ENCODE measurements around the gene SDE2. TPM values are rescaled to one million over a fixed set of nuclear protein-coding genes. Genes with fewer than 3 reads are reported as not detected.

Gene SDE2
- 21.8 TPM for total RNA-seq
- long read RNA-seq, transcript SDE2-201 (7 exons, 3,975 nt): major isoform, 29 of 36 reads
- long read RNA-seq, partial matches to known transcripts: 2 of 36 reads
- long read RNA-seq, other reads (novel, unspliced or antisense): 5 of 36 reads

DNA sequence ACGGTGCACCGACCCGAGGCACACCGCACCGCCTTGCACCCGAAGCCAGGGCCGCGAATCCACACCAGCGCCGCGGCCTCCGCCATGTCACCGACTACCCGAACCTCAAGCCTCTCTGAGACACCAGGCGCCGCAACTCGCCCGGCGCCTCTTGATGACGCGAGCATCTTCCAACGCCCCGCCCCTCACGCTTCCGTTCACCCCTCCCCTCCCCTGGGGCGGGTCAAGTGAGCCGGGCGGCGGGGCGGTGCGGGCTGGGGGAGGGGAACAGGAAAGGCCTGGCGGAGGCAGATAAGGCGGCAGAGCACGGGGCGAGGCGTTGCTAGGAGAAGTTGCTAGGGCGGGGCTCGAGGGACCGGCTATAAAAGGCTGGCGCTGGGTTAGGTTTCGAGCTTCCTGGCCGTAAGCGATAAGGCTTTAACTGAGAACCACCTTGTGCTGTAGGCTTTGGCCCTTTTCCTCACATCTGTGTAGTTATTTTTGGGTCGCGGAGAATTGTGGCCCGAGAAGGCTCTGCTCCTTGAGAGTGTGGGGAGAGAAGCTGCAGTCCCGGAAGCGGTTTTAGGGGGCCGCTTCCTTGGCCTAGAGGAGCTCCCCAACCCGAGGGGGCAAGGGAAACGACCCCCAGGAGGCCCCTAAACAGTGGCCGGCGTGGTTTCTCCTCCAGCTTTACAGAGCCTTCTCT lies at the start of gene SDE2:
Gene SDE2, minus strand, starts transcription at position 117 of the 685 bp plus-strand sequence. Its CDS starts 31 bp downstream, at position 86.
- H3K27me3 ChIP-seq: no peaks in the 10 kb centered on the region
- H3K27ac ChIP-seq: peak within 1 kb of the TSS; percentile 100
- H3K4me3 ChIP-seq: peak within 1 kb of the TSS; percentile 83
- H3K9me3 ChIP-seq: no peaks in the 10 kb centered on the region
- peaks cover 64% of the 10 kb centered on the region for H3K4me1 ChIP-seq
- ATAC-seq (peak; percentile 98), DNase-seq (peak; percentile 100)
- no peak for TF ChIP-seq CTCF (IDR thresholded peaks at IDR 0.05)
- intact Hi-C loops (cut with DNase I): loop anchor here (10.0 kb wide), 1 partner anchor 65 kb away; the partner anchor contains the start of gene H3-3A
- H3K36me3 ChIP-seq: peaks cover 10% of the 10 kb centered on the region

DNA sequence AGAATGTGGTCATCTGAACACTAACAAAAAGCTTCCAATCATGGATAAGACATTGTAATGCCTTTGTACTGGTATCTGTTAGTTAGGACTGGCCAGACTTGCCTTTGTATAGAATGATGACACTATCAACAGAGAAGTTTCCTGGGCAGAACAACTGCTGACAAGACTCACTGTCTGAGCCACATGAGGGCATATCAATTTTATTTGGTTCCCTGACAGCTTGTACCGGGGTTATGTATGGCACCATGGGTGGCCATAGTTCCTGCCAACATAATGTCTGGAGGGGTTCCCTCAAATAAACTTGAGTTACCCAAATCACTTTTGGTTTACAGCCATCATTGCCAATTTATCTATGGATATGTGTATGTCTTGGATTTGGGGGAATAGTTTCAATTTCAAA lies 49.7 kb upstream of the SDE2 start:
- Histone ChIP-seq H3K36me3 (no peaks in the 10 kb centered on the region), H3K27ac (no peak overlapping the region), H3K4me3 (no peak overlapping the region), H3K4me1 (no peaks in the 10 kb centered on the region), H3K27me3 (no peaks in the 10 kb centered on the region), H3K9me3 (no peaks in the 10 kb centered on the region)
- intact Hi-C loops (cut with DNase I): no loop called here
- ATAC-seq (no peak), DNase-seq (no peak)
- TF ChIP-seq CTCF (IDR thresholded peaks at IDR 0.05): no peak

DNA sequence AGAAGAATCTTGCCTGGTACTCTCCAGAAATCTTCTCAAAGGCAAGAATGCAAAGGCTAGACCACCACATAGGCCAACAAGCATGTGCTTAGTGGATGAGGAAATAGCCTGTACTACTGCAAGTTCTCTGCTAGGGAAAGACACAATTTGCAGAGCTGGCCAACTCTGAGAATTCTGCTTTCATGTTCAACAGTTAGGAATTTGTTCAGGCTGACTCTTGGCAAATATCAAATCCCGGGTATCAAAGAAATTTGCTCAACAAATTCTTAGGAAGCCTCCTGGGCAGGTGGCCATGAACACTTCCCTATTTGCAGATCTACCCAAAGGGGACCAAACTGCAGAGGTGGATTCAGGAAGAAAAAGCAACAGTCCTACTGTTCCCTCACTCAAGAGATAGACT lies 48.4 kb upstream of the SDE2 start:
- TF ChIP-seq CTCF (IDR thresholded peaks at IDR 0.05): no peak
- intact Hi-C loops (cut with DNase I): no loop called here
- ATAC-seq (no peak), DNase-seq (no peak)
- H3K9me3 ChIP-seq: no peaks in the 10 kb centered on the region
- H3K4me3 ChIP-seq: no peak overlapping the region
- no peaks in the 10 kb centered on the region for H3K4me1 ChIP-seq
- H3K27me3 ChIP-seq: no peaks in the 10 kb centered on the region
- H3K36me3 ChIP-seq: no peaks in the 10 kb centered on the region
- H3K27ac ChIP-seq: no peak overlapping the region

GRCh38 chr1:226046240-226046639 lies 47.1 kb upstream of the SDE2 start:
- no peaks in the 10 kb centered on the region for H3K36me3 ChIP-seq
- H3K27ac ChIP-seq: no peak overlapping the region
- no peak for TF ChIP-seq CTCF (IDR thresholded peaks at IDR 0.05)
- no peaks in the 10 kb centered on the region for H3K27me3 ChIP-seq
- intact Hi-C loops (cut with DNase I): no loop called here
- H3K4me1 ChIP-seq: no peaks in the 10 kb centered on the region
- ATAC-seq: no peak
- no peaks in the 10 kb centered on the region for H3K9me3 ChIP-seq
- DNase-seq: no peak
- no peak overlapping the region for H3K4me3 ChIP-seq

GRCh38 chr1:226044514-226045101 lies 45.5 kb upstream of the SDE2 start:
- intact Hi-C loops (cut with DNase I): no loop called here
- Histone ChIP-seq H3K27ac (no peak overlapping the region), H3K4me3 (no peak overlapping the region), H3K36me3 (no peaks in the 10 kb centered on the region), H3K4me1 (no peaks in the 10 kb centered on the region), H3K27me3 (no peaks in the 10 kb centered on the region), H3K9me3 (no peaks in the 10 kb centered on the region)
- no peak for TF ChIP-seq CTCF (IDR thresholded peaks at IDR 0.05)
- DNase-seq: no peak
- ATAC-seq: no peak

All from upper lobe of right lung (tissue), 1 donor.